Measurements from ENCODE around the gene SDK2.

DNA sequence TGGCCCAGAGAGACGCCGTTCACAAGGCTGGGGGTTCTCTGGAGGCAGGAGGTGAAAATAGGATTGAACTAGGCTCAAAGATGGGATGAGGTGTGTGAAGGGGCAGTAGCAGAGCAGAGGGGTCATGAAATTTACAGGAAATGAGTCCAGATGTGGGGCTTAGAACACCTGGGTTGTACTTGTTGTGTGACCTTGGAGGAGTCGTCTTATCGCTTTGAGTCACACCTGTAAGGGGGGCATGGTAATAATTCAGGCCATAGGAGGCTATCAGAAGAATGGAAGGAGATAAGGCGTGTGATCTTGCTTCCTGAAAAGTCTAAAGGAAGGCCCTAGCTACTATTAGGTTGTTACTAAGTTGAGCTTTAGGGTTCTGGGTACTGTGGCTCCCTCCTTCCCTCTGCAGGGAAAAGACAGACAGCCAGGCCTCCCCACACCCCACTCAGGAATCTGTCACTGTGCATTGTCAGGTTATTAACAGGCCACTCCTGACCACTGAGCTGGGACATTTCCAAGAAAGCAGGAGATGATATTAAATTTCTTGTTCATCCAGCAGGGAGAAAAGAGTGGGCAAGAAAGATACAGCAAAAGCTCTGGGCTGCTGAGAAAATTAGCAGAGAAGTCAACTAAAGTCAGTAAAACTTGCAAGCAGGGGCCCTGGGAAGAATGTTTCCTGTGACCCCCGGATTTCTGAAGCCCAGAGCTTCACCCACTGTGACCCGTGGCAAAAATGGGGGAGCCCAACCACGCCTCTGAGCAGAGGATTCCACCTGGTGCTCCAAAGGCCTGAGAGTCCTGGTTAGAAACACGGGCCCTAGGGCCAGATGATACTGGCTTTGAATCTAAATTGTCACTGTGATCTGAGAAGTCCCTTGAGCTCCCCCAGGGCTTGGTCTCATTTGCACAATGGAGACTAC lies 326.5 kb downstream of the SDK2 start:
- no peak for TF ChIP-seq POLR2A (IDR thresholded peaks at IDR 0.05)
- TF ChIP-seq, protein P1, sequence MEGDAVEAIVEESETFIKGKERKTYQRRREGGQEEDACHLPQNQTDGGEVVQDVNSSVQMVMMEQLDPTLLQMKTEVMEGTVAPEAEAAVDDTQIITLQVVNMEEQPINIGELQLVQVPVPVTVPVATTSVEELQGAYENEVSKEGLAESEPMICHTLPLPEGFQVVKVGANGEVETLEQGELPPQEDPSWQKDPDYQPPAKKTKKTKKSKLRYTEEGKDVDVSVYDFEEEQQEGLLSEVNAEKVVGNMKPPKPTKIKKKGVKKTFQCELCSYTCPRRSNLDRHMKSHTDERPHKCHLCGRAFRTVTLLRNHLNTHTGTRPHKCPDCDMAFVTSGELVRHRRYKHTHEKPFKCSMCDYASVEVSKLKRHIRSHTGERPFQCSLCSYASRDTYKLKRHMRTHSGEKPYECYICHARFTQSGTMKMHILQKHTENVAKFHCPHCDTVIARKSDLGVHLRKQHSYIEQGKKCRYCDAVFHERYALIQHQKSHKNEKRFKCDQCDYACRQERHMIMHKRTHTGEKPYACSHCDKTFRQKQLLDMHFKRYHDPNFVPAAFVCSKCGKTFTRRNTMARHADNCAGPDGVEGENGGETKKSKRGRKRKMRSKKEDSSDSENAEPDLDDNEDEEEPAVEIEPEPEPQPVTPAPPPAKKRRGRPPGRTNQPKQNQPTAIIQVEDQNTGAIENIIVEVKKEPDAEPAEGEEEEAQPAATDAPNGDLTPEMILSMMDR (IDR thresholded peaks at IDR 0.05), result no peak

Data from right lobe of liver (tissue), 4 donors.